SU-DHL-6 (cell line): ENCODE results near the gene IGF2R.

Experiments used
- H2AFZ ChIP-seq: fragments of 200-600 bp; sonication (generic); 2 replicates; pipeline ENCODE4 v1.6.1; 2014; ENCODE audit warnings: low read depth, mild to moderate bottlenecking, moderate library complexity, mixed read lengths, antibody characterized with exemption, low read length; ENCODE audit not compliant: severe bottlenecking
- H3F3A ChIP-seq: fragments of 200-600 bp; shearing (Covaris generic); 2 replicates; pipeline ENCODE4 v1.6.0; 2016; ENCODE audit warnings: antibody characterized with exemption, mild to moderate bottlenecking; ENCODE audit not compliant: insufficient read depth
- H3K27ac ChIP-seq: fragments of 200-600 bp; sonication (generic); 2 replicates; pipeline ENCODE4 v1.5.1; 2016; ENCODE audit warnings: low read depth, mild to moderate bottlenecking, low read length, moderate library complexity, mixed read lengths
- H3K27me3 ChIP-seq: fragments of 200-600 bp; sonication (generic), shearing (Covaris generic); 2 replicates; pipeline ENCODE4 v1.6.0; 2014; ENCODE audit warnings: mild to moderate bottlenecking, low read length
- H3K36me3 ChIP-seq: fragments of 200-600 bp; sonication (generic); 2 replicates; pipeline ENCODE4 v1.6.1; 2014; ENCODE audit warnings: mild to moderate bottlenecking, low read length, mixed read lengths
- H3K4me2 ChIP-seq: fragments of 300-600, 200-600 bp; shearing (Covaris generic), sonication (generic); 2 replicates; pipeline ENCODE4 v1.6.0; 2014; ENCODE audit warnings: low read length, low read depth, mild to moderate bottlenecking; ENCODE audit not compliant: poor library complexity, severe bottlenecking
- H3K4me3 ChIP-seq: fragments of 200-600 bp; sonication (generic); 2 replicates; pipeline ENCODE4 v1.5.1; 2014; ENCODE audit warnings: antibody characterized with exemption, low read length, mild to moderate bottlenecking, mixed read lengths; ENCODE audit not compliant: insufficient read depth, poor library complexity, severe bottlenecking
- H3K79me2 ChIP-seq: fragments of 200-600 bp; sonication (generic); 2 replicates; pipeline ENCODE4 v1.6.1; 2014; ENCODE audit warnings: mild to moderate bottlenecking, low read length, moderate library complexity; ENCODE audit not compliant: insufficient read depth
- H3K9ac ChIP-seq: fragments of 200-600 bp; sonication (generic); 2 replicates; pipeline ENCODE4 v1.7.0; 2014; ENCODE audit warnings: mild to moderate bottlenecking, low read length
- H3K9me2 ChIP-seq: fragments of 200-600 bp; sonication (generic); replicated peaks from 2 replicates; pipeline ENCODE4 v1.6.1; 2014; ENCODE audit warnings: low read length; ENCODE audit not compliant: insufficient read depth
- H3K9me3 ChIP-seq: fragments of 200-600 bp; sonication (generic); 2 replicates; pipeline ENCODE4 v1.6.1; 2014; ENCODE audit warnings: low read length, mixed read lengths; ENCODE audit not compliant: insufficient read depth
- H4K20me1 ChIP-seq: fragments of 200-600 bp; sonication (generic); 2 replicates; pipeline ENCODE4 v1.6.1; 2014; ENCODE audit warnings: low read depth, mild to moderate bottlenecking, antibody characterized with exemption, low read length, moderate library complexity, mixed read lengths
- CTCF ChIP-seq: fragments of 200-600 bp; sonication (generic); IDR thresholded peaks from one replicate; pipeline ENCODE4 v1.5.1; 2017; ENCODE audit warnings: antibody characterized with exemption, mild to moderate bottlenecking, low read length, moderate library complexity; ENCODE audit not compliant: insufficient read depth, poor library complexity, severe bottlenecking
- EZH2phosphoT487 ChIP-seq: fragments of 200-600 bp; sonication (generic), shearing (Covaris generic); conservative IDR thresholded peaks from 2 replicates; pipeline ENCODE4 v1.6.1; 2018; ENCODE audit warnings: mild to moderate bottlenecking, antibody characterized with exemption, low read length, moderate library complexity, mixed read lengths

The IGF2R gene

GRCh38 chr6:160084198-160084776 is 115.4 kb downstream of the IGF2R start:
- H3K9ac ChIP-seq: no peak overlapping the region
- H4K20me1 ChIP-seq: no peaks in the 10 kb centered on the region
- TF ChIP-seq CTCF (no peak), EZH2phosphoT487 (no peak)
- H3K27ac ChIP-seq: no peak overlapping the region
- no peak overlapping the region for H2AFZ ChIP-seq
- H3K79me2 ChIP-seq: no peaks in the 10 kb centered on the region
- H3K4me2 ChIP-seq: no peak overlapping the region
- no peaks in the 10 kb centered on the region for H3K9me3 ChIP-seq
- H3K9me2 ChIP-seq: no peaks in the 10 kb centered on the region
- no peak overlapping the region for H3K4me3 ChIP-seq
- H3K27me3 ChIP-seq: no peaks in the 10 kb centered on the region
- H3F3A ChIP-seq: no peaks in the 10 kb centered on the region
- no peaks in the 10 kb centered on the region; the same call in 1 of the 2 replicates for H3K36me3 ChIP-seq

GRCh38 chr6:160085226-160085625 is 116.3 kb downstream of the IGF2R start:
- no peaks in the 10 kb centered on the region for H3F3A ChIP-seq
- no peak overlapping the region for H3K27ac ChIP-seq
- no peaks in the 10 kb centered on the region for H4K20me1 ChIP-seq
- H3K79me2 ChIP-seq: no peaks in the 10 kb centered on the region
- no peaks in the 10 kb centered on the region for H3K27me3 ChIP-seq
- TF ChIP-seq EZH2phosphoT487: no peak
- TF ChIP-seq CTCF: no peak
- H3K9me2 ChIP-seq: no peaks in the 10 kb centered on the region
- H2AFZ ChIP-seq: no peak overlapping the region
- no peaks in the 10 kb centered on the region for H3K9me3 ChIP-seq
- no peak overlapping the region for H3K4me2 ChIP-seq
- no peaks in the 10 kb centered on the region; the same call in 1 of the 2 replicates for H3K36me3 ChIP-seq
- H3K4me3 ChIP-seq: no peak overlapping the region
- no peak overlapping the region for H3K9ac ChIP-seq

GRCh38 chr6:160085713-160086505 is 117.0 kb downstream of the IGF2R start:
- Histone ChIP-seq H3K9me2 (no peaks in the 10 kb centered on the region), H3K27ac (no peak overlapping the region), H3K9me3 (no peaks in the 10 kb centered on the region), H3F3A (no peaks in the 10 kb centered on the region), H3K9ac (no peak overlapping the region), H3K79me2 (no peaks in the 10 kb centered on the region), H4K20me1 (no peaks in the 10 kb centered on the region), H3K36me3 (no peaks in the 10 kb centered on the region; the same call in 1 of the 2 replicates), H3K4me2 (no peak overlapping the region), H3K4me3 (no peak overlapping the region), H2AFZ (no peak overlapping the region), H3K27me3 (no peaks in the 10 kb centered on the region)
- TF ChIP-seq CTCF (no peak), EZH2phosphoT487 (no peak)
